ENCODE measurements around the gene DDB1. TPM values are rescaled to one million over a fixed set of nuclear protein-coding genes. Genes with fewer than 3 reads are reported as not detected.

DDB1 gene
- total and polyA plus RNA-seq, 2 experiments from 2014 or later = 177 to 215 TPM

GRCh38 chr11:61315260-61315659, 17.6 kb downstream of the DDB1 start:
- no peak overlapping the region for H3K4me2 ChIP-seq
- TF ChIP-seq, protein P1, sequence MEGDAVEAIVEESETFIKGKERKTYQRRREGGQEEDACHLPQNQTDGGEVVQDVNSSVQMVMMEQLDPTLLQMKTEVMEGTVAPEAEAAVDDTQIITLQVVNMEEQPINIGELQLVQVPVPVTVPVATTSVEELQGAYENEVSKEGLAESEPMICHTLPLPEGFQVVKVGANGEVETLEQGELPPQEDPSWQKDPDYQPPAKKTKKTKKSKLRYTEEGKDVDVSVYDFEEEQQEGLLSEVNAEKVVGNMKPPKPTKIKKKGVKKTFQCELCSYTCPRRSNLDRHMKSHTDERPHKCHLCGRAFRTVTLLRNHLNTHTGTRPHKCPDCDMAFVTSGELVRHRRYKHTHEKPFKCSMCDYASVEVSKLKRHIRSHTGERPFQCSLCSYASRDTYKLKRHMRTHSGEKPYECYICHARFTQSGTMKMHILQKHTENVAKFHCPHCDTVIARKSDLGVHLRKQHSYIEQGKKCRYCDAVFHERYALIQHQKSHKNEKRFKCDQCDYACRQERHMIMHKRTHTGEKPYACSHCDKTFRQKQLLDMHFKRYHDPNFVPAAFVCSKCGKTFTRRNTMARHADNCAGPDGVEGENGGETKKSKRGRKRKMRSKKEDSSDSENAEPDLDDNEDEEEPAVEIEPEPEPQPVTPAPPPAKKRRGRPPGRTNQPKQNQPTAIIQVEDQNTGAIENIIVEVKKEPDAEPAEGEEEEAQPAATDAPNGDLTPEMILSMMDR (IDR thresholded peaks at IDR 0.05; ENCODE audit: poor library complexity) = no peak
- no peak for TF ChIP-seq EZH2 (IDR thresholded peaks at IDR 0.05; ENCODE audit: borderline replicate concordance)
- TF ChIP-seq EZH2phosphoT487 (IDR thresholded peaks at IDR 0.05; ENCODE audit: low read depth, severe bottlenecking, unreplicated experiment) = no peak
- H4K20me1 ChIP-seq (ENCODE audit: insufficient read depth, poor library complexity, severe bottlenecking) = no peaks in the 10 kb centered on the region
- H2AFZ ChIP-seq = no peak overlapping the region
- DNase-seq (ENCODE audit: low spot score) = no peak
- H3K79me2 ChIP-seq = no peaks in the 10 kb centered on the region
- H3K27ac ChIP-seq = no peak overlapping the region
- H3K36me3 ChIP-seq (replicated peaks; ENCODE audit: insufficient read depth, low read depth) = no peaks in the 10 kb centered on the region
- H3K4me1 ChIP-seq (ENCODE audit: insufficient read depth) = no peaks in the 10 kb centered on the region
- no peaks in the 10 kb centered on the region for H3K9me2 ChIP-seq (replicated peaks; ENCODE audit: insufficient read depth)
- no peaks in the 10 kb centered on the region for H3K27me3 ChIP-seq
- no peak overlapping the region for H3K4me3 ChIP-seq
- no peaks in the 10 kb centered on the region for H3K9me3 ChIP-seq (ENCODE audit: low read depth)
- WGBS (ENCODE audit: low lambda C conversion rate, missing lambda C conversion rate) = 92% methylated on average over 2 of the region's 2 CpGs

DNA sequence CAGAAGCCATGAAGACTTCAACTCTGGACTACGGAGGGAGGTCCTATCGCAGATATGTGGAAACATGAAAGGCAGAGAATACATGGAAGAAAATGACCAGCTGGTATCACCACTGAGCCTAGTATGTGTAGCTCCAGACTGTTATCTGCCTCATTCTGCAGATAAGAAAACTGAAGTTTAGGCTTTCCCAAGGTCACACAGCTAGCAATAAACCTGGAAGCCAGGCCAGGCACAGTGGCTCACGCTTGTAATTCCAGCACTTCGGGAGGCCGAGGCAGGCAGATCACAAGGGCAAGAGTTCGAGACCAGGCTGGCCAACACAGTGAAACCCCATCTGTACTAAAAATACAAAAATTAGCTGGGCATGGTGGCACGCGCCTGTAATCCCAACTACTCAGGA, 22.2 kb downstream of the DDB1 start:
- no peak for DNase-seq (ENCODE audit: low spot score)
- Histone ChIP-seq H3K36me3 (replicated peaks; ENCODE audit: insufficient read depth, low read depth) (no peaks in the 10 kb centered on the region), H3K9me3 (ENCODE audit: low read depth) (no peaks in the 10 kb centered on the region), H3K27me3 (no peaks in the 10 kb centered on the region), H2AFZ (no peak overlapping the region), H3K4me2 (no peak overlapping the region), H3K27ac (no peak overlapping the region), H3K79me2 (no peaks in the 10 kb centered on the region), H3K4me1 (ENCODE audit: insufficient read depth) (no peaks in the 10 kb centered on the region), H3K9me2 (replicated peaks; ENCODE audit: insufficient read depth) (no peaks in the 10 kb centered on the region), H3K4me3 (no peak overlapping the region), H4K20me1 (ENCODE audit: insufficient read depth, poor library complexity, severe bottlenecking) (no peaks in the 10 kb centered on the region)
- TF ChIP-seq, protein P1 (IDR thresholded peaks at IDR 0.05; ENCODE audit: poor library complexity) = no peak
- TF ChIP-seq EZH2 (IDR thresholded peaks at IDR 0.05; ENCODE audit: borderline replicate concordance) (no peak), EZH2phosphoT487 (IDR thresholded peaks at IDR 0.05; ENCODE audit: low read depth, severe bottlenecking, unreplicated experiment) (no peak)
- 86% methylated on average over 8 of the region's 8 CpGs for WGBS (ENCODE audit: low lambda C conversion rate, missing lambda C conversion rate)

DNA sequence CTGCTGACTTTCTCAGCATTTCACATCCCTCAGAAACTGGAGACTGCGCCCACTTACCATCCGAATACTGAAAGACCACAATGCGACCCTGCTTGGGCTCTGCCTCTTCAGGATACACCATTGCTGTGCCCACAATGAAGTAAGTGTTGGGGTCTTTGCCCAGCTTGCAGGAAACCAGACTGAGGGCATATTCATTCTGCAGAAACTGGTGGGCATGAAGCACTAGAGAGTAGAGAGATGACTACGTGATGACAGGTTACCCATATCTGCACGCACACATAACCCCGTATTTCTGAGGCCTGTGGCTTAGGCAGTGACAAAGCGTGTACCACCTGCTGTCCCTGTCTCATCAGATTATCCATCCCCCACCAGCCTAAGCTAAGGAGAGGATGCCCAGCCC, 23.2 kb downstream of the DDB1 start:
- TF ChIP-seq EZH2phosphoT487 (IDR thresholded peaks at IDR 0.05; ENCODE audit: low read depth, severe bottlenecking, unreplicated experiment) = no peak
- peaks cover 3% of the 10 kb centered on the region for H4K20me1 ChIP-seq (ENCODE audit: insufficient read depth, poor library complexity, severe bottlenecking)
- no peak for DNase-seq (ENCODE audit: low spot score)
- no peaks in the 10 kb centered on the region for H3K36me3 ChIP-seq (replicated peaks; ENCODE audit: insufficient read depth, low read depth)
- no peaks in the 10 kb centered on the region for H3K4me1 ChIP-seq (ENCODE audit: insufficient read depth)
- H3K79me2 ChIP-seq = no peaks in the 10 kb centered on the region
- H3K27me3 ChIP-seq = no peaks in the 10 kb centered on the region
- no peak overlapping the region for H3K27ac ChIP-seq
- no peaks in the 10 kb centered on the region for H3K9me3 ChIP-seq (ENCODE audit: low read depth)
- no peaks in the 10 kb centered on the region for H3K9me2 ChIP-seq (replicated peaks; ENCODE audit: insufficient read depth)
- 95% methylated on average over 7 of the region's 7 CpGs for WGBS (ENCODE audit: low lambda C conversion rate, missing lambda C conversion rate)
- H2AFZ ChIP-seq = no peak overlapping the region
- H3K4me3 ChIP-seq = no peak overlapping the region
- H3K4me2 ChIP-seq = no peak overlapping the region

DNA sequence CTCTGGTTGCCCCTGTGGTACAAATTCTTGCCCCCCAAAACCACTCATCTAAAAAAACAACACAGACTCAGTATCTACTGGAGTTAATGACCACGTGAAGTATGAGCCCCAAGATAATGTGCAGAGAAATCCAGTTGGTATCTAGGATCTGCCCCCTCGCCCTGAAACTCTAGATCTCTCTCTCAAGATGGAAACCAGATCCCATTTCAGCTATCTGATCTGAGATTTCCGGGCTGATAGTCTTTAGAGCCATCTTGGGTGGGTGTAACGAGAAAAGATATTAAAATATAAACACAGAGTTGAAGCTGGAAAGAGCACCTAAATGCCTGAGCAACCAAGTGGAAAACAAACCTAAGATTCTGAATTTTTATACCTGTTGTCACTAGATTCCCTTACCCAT, 23.8 kb downstream of the DDB1 start:
- Histone ChIP-seq H4K20me1 (ENCODE audit: insufficient read depth, poor library complexity, severe bottlenecking) (peaks cover 7% of the 10 kb centered on the region), H2AFZ (no peak overlapping the region), H3K4me1 (ENCODE audit: insufficient read depth) (no peaks in the 10 kb centered on the region), H3K79me2 (no peaks in the 10 kb centered on the region), H3K27ac (no peak overlapping the region), H3K4me2 (no peak overlapping the region), H3K9me2 (replicated peaks; ENCODE audit: insufficient read depth) (no peaks in the 10 kb centered on the region), H3K9me3 (ENCODE audit: low read depth) (no peaks in the 10 kb centered on the region), H3K27me3 (no peaks in the 10 kb centered on the region), H3K4me3 (no peak overlapping the region), H3K36me3 (replicated peaks; ENCODE audit: insufficient read depth, low read depth) (no peaks in the 10 kb centered on the region)
- WGBS (ENCODE audit: low lambda C conversion rate, missing lambda C conversion rate) = 73% methylated on average over 4 of the region's 4 CpGs
- DNase-seq (ENCODE audit: low spot score) = no peak
- TF ChIP-seq, protein P1 (IDR thresholded peaks at IDR 0.05; ENCODE audit: poor library complexity) = no peak
- TF ChIP-seq EZH2phosphoT487 (IDR thresholded peaks at IDR 0.05; ENCODE audit: low read depth, severe bottlenecking, unreplicated experiment) = no peak
- no peak for TF ChIP-seq EZH2 (IDR thresholded peaks at IDR 0.05; ENCODE audit: borderline replicate concordance)

All from hepatocyte (in vitro differentiated cells).